ENCODE measurements around the gene TPSG1.
"Not testable (repeated sequence)": the region's sequence is repeated elsewhere in the genome, so short reads cannot be mapped to it uniquely, and the experiment has no call there.

The TPSG1 gene

DNA sequence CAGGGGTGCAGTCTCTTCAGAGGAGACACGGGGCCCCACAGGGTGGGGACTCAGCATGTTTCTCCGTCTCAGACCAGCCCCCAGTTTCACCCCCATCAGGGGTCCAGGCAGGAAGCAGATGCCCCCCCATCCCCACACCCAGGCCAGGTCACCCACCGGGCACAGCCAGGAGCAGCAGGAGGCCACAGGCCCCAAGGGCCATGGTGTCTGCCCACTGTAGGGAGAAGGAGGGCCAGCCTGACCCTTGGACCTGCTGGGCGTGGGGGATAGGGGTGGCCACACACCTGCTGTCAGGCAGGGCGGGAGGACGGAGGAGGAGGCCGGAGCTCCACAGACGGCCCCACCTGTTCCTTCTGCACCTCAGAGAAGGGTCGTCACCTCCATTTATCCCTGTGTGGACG lies at the start of gene TPSG1:
TSS of gene TPSG1 (minus strand) at position 218 of the 401 bp plus-strand sequence. CDS start at position 202, 16 bp downstream.
- DNase-seq, result no peak

DNA sequence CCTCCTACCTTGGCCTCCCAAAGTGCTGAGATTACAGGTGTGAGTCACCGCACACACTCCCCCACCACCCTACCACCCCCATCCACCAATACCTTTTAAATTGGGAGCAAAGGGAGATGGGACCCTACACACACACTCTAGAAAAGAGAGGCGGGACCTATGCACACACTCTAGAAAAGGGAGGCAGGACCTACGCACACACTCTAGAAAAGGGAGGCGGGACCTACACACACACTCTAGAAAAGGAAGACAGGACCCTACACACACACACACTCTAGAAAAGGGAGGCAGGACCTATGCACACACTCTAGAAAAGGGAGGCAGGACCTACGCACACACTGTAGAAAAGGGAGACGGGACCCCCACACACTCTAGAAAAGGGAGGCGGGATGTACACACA lies 49.7 kb upstream of the TPSG1 start:
- no peak for DNase-seq

DNA sequence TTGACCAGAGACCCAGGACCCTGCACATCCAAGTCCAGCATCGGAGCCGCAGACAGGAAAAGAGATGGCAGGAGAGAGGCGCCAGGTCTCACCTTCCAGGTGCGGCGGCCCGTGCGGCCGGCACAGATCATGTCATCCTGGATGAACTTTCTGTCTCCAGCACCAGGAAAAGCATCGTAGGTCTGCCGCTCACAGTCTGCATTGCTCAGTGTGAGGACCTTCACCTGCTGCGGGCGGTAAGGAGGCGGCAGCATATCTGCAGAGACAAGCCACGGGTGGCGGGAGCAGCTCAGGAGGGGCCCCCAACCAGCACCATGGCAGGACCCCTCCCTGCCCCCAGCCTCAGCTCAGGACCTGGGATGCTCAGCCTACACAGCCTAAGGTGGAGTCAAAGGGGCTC lies 48.7 kb upstream of the TPSG1 start:
- no peak for DNase-seq

DNA sequence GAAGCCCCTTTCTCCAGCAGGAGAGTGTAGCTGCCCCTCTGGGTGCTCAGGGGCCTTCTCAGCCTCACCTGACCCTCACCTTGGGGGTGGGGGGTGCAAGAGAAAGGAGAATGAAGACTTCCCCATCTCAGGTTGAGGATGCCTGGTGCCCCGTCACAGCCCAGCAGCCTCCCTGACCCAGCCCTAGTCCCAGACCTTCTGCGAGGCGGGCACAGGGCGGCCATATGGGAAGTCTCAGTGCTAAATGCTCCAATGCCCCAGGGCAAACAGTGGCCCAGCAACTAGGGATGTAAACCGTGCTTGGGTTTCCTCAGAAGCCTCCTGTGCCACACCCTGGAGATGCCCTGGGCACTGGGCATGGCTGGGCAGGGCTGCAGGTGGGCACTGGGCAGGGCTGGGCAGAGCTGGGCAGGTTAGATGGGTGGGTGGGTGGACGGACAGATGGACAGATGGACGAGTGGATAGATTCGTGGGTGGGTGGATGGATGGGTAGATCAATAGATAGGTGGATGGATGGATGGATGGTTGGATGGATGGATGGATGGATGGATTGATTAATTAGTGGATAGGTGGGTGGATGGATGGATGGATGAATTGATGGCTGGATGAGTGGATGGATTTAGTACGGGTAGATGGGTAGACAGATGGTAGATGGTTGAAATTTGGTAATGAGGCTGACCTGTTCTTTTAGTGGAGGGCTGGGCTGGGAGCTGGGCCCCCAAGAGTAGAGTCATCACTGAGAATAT lies 47.6 kb upstream of the TPSG1 start:
- no peak for DNase-seq

DNA sequence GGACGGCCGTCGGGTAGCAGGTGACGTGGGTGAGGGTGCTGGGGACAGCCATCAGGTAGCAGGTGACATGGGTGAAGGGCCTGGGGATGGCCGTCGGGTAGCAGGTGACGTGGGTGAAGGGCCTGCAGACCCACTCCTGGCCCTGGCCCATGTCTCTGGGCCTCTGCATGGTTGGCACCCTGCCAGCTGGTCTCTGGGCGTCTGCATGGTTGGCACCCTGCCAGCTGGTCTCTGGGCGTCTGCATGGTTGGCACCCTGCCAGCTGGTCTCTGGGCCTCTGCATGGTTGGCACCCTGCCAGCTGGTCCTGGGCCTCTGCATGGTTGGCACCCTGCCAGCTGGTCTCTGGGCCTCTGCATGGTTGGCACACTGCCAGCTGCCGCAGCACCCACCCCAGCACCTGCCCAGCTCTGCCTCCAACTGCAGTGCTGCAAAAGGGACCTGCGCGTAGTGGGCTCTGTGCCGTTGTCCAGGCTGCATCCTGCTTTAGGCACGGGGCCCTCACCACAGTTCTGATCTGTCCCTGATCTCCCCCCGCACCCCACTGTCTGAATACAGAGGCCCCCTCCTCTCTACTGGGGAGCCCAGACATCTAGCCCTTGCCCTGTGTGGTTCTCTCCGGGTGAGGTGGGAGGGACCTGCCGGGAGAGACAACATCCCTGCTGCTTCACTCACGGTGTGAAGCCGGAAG lies 46.8 kb upstream of the TPSG1 start:
- peak; percentile 85 for DNase-seq

DNA sequence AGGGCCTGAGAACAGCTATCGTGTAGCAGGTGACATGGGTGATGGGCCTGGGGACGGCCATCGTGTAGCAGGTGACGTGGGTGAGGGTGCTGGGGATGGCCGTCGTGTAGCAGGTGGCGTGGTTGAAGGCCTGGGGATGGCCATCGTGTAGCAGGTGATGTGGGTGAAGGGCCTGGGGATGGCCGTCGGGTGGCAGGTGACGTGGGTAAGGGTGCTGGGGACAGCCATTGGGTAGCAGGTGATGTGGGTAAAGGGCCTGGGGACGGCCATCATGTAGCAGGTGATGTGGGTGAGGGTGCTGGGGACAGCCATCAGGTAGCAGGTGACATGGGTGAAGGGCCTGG lies 46.3 kb upstream of the TPSG1 start:
- DNase-seq, result no peak

DNA sequence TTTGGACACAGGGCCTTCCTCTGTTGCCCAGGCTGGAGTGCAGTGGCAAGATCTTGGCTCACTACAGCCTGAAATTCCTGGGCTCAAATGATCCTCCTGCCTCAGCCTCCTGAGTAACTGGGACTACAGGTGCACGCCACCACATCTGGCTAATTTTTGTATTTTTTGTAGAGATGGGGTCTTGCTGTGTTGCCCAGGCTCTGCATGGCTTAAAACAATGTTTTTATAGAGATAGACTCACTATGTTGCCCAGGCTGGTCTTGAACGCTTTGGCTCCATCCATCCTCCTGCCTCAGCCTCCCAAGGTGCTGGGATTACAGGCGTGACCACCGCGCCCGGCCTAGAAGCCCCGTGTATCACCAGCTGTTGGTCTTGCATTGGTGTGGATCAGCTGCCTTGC lies 44.4 kb upstream of the TPSG1 start:
- not testable (repeated sequence) for DNase-seq

DNA sequence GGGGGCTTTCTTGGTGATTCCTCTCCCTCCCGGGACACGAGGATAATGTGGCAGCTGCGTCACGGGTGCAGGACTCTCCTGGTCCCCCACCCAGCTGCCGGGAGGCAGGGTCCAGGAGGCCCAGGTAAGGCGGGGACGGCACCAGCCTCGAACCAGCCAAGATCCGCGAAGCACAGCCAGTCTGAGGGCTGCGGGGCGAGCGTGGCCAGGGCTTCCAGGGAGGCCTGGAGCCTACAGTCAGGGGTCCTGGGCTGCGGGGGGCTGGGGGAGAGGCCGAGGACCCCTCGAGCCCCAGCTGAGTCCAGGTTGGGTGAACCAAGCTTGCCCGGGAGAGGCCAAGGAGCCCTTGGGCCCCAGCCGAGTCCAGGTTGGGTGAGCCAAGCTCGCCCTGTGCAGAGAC lies 40.8 kb upstream of the TPSG1 start:
- DNase-seq, result no peak

DNA sequence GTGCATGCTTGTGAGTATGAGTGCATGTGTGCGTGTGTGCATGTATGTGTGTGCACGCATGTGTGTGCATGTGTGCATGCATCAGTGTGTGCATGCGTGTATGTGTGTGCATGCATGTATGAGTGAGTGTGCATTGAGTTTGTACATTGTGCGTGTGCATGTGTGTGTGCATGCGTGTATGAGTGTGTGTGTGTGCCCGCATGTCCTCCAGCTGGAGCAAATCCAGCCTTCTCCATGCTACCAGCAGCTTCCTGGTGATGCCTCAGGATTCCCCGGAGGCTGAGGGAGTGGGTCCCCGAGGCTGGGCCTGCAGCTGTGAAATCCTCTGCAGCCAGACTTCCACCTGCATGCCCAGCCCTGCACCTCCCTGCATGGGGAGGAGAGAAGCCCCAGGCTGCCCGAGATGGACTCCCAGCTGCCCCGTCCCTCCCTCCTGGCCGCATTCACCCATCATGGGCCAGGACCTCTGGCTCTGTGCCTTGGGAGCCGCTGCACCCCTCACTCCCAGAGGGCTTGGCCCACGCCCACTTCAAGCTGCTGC lies 40.1 kb upstream of the TPSG1 start:
- DNase-seq, result no peak

DNA sequence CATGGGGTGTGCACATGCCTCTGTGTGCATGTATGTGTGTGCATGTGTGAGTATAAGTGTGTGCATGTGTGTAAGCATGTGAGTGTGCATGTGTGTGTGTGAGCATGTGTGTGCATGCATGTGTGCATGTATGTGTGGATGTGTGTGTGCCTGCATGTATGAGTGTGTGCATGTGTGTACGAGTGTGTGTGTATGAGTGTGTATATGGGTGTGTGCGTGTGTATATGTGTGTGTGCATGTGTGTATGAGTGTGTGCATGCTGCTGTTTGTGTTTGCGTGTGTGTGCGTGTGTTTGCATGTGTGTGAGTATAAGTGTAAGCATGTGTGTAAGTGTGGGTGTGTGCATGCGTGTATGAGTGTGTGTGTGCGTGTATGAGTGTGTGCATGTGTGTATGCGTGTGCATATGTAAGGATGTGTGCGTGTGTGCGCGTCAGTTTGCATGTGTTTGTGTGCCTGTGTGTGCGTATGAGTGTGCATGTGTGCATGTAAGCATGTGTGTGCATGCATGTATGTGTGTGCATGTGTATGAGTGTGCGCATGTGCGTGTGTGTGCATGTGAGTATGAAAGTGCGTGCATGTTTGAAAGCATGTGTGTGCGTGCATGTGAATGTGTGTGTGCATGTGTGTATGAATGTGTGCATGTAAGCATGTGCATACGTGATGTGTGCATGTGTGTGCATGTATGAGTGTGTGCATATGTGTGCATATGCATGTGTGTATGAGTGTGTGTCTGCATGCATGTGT lies 39.4 kb upstream of the TPSG1 start:
- no peak for DNase-seq

DNA sequence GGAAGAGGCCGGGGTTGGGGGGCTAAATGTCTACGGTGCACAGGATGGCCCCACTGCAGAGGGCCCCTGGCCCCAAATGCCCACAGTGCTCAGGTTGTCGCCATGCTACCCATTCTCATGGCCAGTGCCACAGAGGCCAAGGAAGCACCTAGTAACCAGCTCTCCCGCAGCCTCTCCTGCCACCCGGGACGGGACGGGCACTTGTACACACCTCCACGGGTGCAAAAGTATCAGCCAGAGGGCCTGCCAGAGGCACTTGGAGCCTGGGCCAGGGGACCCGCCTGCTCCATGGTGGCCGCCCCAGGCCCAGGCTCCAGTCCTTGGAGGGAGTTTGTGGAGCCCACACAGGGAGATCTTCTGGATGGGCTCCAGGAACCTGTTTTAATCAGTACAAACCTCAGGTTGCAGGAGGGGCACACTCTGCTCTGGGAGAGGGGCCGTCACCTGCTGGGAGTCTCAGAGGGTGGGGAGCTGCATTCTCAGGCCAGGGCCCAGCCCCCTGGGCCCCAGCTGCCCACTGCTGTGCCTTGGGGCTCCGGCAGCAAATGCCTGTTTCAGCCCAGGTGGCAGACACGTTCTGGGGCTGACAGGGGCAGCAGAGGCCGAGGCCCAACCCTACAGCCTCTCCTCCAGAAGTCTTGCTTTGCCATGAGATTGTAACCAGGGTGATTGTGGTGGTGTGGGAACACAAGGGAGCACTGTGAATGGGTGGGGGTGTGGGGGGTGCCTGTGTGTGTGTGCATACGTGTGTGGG lies 38.7 kb upstream of the TPSG1 start:
- DNase-seq, result no peak

DNA sequence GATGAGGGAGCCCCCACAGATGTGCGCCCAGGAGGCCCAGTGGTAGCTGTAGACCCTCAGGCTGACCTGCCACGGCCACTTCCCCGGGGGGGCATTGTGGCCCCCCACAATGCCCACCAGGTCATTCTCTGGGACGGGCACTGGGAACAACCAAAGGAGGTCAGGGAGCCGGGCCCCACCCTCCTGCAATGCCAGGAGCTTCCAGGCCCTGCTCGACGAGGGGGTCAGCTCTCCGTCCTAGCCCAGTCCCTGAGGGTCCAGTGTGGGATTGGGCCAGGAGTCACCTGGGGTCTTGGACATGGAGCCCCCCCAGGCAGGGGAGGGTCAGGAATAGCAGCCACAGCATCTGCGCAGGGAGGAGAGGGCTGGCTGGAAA lies 37.8 kb upstream of the TPSG1 start:
- no peak for DNase-seq

DNA sequence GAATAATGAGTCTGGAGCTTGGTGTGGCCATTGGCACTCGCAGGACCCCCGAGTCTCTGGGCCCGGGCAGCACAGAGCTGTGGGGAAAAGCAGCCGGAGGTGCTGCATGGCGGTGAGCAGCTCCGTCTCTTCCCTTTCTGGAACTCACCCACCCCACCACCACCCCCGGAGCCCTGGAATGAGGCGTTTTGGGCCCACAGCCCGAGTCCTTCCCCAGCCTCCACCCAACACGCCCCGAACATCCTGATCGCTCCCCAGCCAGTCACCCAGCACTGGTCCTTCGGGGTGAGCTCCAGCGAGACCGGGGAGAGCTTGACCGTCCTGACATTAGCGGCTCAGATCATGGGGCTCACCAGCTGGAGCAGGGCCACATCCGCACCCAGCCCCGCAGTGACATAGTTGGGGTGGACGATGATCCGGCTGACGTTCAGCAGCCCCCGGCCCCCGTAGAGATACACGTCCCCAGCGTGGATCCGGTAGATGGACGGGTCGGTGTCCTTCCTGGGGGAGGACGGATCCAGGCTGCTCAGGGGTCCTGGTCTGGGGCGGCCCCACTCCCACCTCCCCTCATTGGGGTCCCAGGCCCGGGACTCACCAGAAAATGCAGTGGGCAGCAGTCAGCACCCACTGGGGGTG lies 37.3 kb upstream of the TPSG1 start:
- no peak for DNase-seq

DNA sequence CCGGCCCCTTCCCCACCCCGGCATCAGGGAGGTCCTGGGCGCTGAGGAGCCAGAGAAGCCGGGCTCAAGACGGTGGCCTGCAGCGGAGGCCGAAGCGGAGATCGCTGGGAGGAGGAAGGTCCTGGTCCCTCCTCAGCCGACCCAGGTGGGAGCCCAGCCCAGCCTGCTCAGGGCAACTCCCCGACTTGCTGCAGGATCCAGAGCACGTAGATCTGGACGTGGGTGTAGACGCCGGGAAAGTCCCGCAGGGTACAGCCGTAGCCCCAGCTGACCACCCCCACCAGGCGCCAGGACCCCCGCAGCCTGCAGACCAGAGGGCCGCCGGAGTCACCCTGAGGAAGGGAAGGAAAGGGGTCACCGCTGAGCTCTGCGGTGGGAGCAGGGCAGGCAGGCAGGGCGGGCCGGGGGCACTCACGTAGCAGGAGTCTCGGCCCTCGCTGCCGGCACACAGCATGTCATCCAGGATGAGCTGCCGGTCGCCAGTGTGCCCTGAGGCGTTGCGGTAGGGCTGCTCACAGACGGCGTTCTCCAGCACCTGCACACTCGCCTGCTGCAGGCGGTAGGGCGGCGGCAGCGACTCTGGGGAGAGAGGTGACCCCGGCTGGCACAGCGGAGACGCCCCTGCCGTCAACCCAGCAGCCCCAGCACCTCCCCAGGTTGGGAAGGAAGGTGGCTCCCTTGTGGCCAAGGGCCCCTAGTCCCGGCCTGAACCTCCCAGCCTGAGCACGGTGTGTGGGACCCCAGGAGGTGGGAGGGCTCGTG lies 36.2 kb upstream of the TPSG1 start:
- no peak for DNase-seq

DNA sequence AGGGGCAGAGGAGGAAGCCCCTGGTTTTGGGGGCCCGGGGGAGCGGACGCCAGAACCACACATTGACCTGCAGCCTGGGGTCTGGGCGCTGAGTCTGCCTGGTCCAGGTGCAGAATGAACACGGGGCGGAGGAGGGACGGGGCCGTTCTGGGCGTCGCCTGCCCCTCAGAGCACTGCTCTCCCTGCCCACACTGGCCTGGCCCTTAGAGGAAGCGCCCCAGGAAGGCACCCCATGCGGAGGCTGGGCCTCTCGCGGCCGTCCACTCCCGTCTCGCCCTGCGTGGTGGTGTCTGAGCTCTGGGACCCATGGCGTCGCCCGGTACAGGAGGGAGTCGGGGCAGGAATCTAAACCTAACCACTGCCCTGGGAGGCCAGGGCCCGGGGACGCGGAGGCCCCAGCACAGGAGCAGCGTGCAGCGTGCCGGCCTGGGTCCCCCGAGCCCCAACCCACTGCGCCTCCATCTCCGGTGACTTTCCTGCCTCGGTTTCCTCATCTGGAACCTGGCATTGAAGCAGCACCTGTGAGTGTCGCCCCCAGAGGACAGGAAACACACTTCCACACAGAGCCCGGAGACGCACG lies 35.1 kb upstream of the TPSG1 start:
- DNase-seq, result no peak

DNA sequence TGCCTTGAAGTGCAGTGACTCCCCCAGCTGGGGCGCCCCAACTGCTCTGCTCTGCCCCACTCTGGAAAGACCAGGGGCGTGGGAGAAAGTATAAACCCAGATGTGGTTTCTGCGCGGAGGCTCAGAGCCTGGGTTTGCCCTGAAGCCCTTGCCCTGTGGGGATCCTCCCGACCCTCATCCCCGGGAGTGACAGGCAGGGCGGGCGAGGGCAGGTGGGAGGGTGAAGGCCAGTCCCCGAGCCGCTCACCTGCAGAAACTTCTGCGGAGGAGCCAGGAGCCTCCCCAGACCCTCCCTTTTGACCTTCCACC lies 34.6 kb upstream of the TPSG1 start:
- DNase-seq, result no peak

DNA sequence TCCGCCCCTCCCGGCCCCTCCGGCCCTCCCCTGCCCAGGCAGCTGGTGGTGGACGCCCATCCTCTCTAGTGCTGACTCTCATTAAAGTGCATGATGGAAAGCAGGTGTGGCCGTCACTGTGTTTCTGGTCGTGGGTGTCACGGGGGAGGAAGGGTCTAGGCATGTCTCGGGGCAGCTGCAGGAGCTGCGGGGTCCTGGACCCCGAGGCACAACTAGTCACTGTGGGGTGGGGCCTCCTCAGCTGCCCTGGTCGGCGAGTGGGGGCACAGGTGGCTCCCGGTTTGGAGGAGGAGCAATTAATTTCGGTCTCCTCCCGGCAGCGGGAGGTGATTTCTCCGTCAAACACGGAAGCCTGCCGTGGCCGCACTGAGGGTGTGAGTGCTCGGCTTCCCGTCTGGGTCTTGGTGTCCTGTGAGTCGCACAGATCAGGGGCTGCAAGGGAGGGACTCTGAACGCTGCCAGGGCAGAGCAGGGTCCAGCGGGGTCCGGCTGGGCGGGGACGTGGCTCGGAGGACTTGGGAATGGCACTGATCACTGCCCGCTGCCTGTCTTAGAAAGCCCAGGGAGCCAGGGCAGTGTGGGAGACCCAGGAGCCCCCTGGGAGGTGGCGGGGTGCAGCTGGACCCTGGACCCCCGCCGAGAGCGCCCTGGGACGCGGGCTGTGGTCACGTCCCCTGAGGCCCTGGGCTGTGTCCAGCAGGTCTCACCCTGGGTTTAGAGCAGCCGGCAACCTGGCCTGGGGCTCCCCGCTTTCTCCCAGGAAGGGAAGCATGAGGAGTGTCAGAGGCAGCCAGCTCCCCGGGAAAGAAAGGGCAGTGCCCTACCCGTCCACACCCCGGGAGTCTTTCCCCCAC lies 34.1 kb upstream of the TPSG1 start:
- DNase-seq, result peak; percentile 24

DNA sequence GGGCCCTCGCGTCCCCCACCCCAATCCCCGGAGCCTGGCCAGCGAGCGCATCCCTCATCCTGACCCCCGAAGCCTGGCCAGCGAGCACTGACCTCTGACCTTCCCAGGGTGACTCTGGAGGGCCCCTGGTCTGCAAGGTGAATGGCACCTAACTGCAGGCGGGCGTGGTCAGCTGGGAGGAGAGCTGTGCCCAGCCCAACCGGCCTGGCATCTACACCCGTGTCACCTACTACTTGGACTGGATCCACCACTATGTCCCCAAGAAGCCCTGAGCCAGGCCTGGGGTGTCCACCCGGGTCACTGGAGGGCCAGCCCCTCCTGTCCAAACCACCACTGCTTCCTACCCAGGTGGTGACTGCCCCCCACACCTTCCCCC lies 33.1 kb upstream of the TPSG1 start:
- no peak for DNase-seq

DNA sequence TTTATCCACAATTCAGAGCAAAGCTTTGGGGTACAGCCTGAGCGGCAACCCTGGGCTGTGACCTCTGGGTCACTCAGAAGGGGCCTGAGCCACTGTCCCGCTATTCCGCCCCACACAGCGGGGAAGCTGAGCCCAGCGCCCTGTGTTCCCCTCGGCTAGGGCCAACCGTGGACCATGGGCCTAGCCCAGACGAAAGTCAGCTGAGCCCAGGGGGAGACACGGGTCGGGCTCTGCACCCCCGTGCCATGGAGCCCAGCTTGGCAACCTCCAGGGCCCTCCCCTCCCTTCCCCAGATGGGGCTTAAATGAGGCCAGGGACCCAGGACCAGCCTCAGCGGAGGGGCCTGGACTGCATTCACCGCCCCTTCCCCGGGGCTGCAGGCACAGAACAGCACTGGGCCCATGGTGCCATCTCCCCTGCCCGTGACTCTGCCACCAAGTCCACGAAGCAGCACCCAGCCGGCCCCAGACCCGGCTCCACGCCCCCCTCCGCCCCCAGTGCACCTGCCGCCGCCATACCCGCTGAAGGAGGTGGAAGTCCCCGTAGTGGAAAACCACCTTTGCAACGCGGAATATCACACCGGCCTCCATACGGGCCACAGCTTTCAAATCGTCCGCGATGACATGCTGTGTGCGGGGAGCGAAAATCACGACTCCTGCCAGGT lies 32.6 kb upstream of the TPSG1 start:
- no peak for DNase-seq

DNA sequence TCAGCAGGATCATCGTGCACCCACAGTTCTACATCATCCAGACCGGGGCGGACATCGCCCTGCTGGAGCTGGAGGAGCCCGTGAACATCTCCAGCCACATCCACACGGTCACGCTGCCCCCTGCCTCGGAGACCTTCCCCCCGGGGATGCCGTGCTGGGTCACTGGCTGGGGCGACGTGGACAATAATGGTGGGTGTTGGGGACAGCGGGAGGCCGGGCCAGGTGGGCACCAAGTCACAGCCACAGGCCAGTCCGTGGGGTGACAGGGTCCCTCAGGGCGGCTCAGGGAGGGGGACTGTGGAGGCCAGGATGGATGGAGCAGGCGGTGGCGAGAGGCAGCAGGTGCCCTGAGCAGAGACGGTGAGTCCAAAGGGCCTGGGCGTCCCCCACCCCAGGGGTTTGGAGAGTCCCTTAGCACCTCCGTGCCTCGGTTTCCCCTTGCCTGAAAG lies 31.8 kb upstream of the TPSG1 start:
- no peak for DNase-seq

Data from DMS79 treated with DMSO at 0.1 percent for 48 hours (cell line).